ENCODE measurements around the gene LYPD4. TPM values are rescaled to one million over a fixed set of nuclear protein-coding genes. Genes with fewer than 3 reads are reported as not detected.
A peak's percentile ranks its signal among the peaks of the same experiment; 100 is the strongest.

The LYPD4 gene
- total RNA-seq, 2 experiments from 2014 or later = not detected

- intact Hi-C loops (cut with micrococcal nuclease; ENCODE audit: unreplicated experiment) = no loop called here
- Histone ChIP-seq H4K20me1 (ENCODE audit: insufficient read depth, low read length) (no peaks in the 10 kb centered on the region), H2AFZ (ENCODE audit: low read length) (no peak overlapping the region), H3K9me3 (ENCODE audit: low read length) (no peaks in the 10 kb centered on the region), H3K9me2 (ENCODE audit: insufficient read depth, low read length) (no peaks in the 10 kb centered on the region), H3K79me2 (ENCODE audit: insufficient read depth, low read depth, low read length) (no peaks in the 10 kb centered on the region), H3K4me3 (ENCODE audit: low read depth, low read length, poor library complexity, severe bottlenecking) (no peak overlapping the region), H3K4me1 (ENCODE audit: insufficient read depth, low read length, poor library complexity, severe bottlenecking) (peaks cover 37% of the 10 kb centered on the region), H3K4me2 (ENCODE audit: low read length) (no peak overlapping the region), H3K27ac (ENCODE audit: low read depth, low read length, poor library complexity, severe bottlenecking) (no peak overlapping the region), H3K36me3 (ENCODE audit: insufficient read depth, low read length) (no peaks in the 10 kb centered on the region)
- POLR2A ChIA-PET = no interaction called here
- no peak for DNase-seq (ENCODE audit: low spot score)
- CTCF ChIA-PET (ENCODE audit: unreplicated experiment) = no interaction called here
- TF ChIP-seq, protein P1, sequence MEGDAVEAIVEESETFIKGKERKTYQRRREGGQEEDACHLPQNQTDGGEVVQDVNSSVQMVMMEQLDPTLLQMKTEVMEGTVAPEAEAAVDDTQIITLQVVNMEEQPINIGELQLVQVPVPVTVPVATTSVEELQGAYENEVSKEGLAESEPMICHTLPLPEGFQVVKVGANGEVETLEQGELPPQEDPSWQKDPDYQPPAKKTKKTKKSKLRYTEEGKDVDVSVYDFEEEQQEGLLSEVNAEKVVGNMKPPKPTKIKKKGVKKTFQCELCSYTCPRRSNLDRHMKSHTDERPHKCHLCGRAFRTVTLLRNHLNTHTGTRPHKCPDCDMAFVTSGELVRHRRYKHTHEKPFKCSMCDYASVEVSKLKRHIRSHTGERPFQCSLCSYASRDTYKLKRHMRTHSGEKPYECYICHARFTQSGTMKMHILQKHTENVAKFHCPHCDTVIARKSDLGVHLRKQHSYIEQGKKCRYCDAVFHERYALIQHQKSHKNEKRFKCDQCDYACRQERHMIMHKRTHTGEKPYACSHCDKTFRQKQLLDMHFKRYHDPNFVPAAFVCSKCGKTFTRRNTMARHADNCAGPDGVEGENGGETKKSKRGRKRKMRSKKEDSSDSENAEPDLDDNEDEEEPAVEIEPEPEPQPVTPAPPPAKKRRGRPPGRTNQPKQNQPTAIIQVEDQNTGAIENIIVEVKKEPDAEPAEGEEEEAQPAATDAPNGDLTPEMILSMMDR (conservative IDR thresholded peaks at IDR 0.05; ENCODE audit: low read length) = no peak
- TF ChIP-seq EZH2phosphoT487 (IDR thresholded peaks at IDR 0.05; ENCODE audit: borderline replicate concordance, low read depth, low read length) = no peak
- no TSS peak for BruUV-seq (replicated peaks)
Measured at GRCh38 chr19:41808663-41809566, 35.6 kb downstream of the LYPD4 start.

GRCh38 chr19:41807176-41807575 is 37.3 kb downstream of the LYPD4 start:
- CTCF ChIA-PET (ENCODE audit: unreplicated experiment) = no interaction called here
- no peaks in the 10 kb centered on the region for H3K36me3 ChIP-seq (ENCODE audit: insufficient read depth, low read length)
- POLR2A ChIA-PET = no interaction called here
- no peaks in the 10 kb centered on the region for H3K9me2 ChIP-seq (ENCODE audit: insufficient read depth, low read length)
- no peaks in the 10 kb centered on the region for H4K20me1 ChIP-seq (ENCODE audit: insufficient read depth, low read length)
- H3K4me2 ChIP-seq (ENCODE audit: low read length) = no peak overlapping the region
- no peaks in the 10 kb centered on the region; the same call in 1 of the 2 replicates for H3K9me3 ChIP-seq (ENCODE audit: low read length)
- H2AFZ ChIP-seq (ENCODE audit: low read length) = no peak overlapping the region
- no peak overlapping the region for H3K4me3 ChIP-seq (ENCODE audit: low read depth, low read length, poor library complexity, severe bottlenecking)
- DNase-seq (ENCODE audit: low spot score) = no peak
- peaks cover 54% of the 10 kb centered on the region for H3K4me1 ChIP-seq (ENCODE audit: insufficient read depth, low read length, poor library complexity, severe bottlenecking)
- TF ChIP-seq, protein P1 (conservative IDR thresholded peaks at IDR 0.05; ENCODE audit: low read length) = no peak
- TF ChIP-seq EZH2phosphoT487 (IDR thresholded peaks at IDR 0.05; ENCODE audit: borderline replicate concordance, low read depth, low read length) = no peak
- H3K27ac ChIP-seq (ENCODE audit: low read depth, low read length, poor library complexity, severe bottlenecking) = no peak overlapping the region
- H3K79me2 ChIP-seq (ENCODE audit: insufficient read depth, low read depth, low read length) = no peaks in the 10 kb centered on the region
- BruUV-seq (replicated peaks) = no TSS peak
- intact Hi-C loops (cut with micrococcal nuclease; ENCODE audit: unreplicated experiment) = no loop called here

DNA sequence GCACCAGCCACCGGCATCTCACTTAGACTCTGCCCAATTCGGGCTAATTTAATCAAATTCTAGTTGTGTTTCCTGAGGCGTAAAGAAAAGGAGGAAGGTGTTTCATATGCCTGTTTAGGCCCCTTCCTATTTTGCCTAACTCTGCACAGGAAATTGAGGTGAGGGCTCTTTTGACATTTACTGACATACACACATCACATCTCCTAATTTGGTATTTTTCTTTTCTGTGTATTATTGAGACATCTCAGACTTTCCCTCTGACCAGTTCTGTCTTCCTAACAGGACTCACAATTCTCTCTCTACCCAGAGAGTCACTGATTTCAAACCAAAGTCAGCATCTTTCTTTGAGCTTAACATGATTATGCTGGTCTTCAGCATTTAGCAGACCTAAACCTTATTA is 40.1 kb downstream of the LYPD4 start:
- peak overlapping the region; percentile 34 for H3K4me3 ChIP-seq (ENCODE audit: low read depth, low read length, poor library complexity, severe bottlenecking)
- TF ChIP-seq, protein P1 (conservative IDR thresholded peaks at IDR 0.05; ENCODE audit: low read length) = no peak
- no peak for TF ChIP-seq EZH2phosphoT487 (IDR thresholded peaks at IDR 0.05; ENCODE audit: borderline replicate concordance, low read depth, low read length)
- peak overlapping the region; percentile 37 for H2AFZ ChIP-seq (ENCODE audit: low read length)
- no peaks in the 10 kb centered on the region for H3K79me2 ChIP-seq (ENCODE audit: insufficient read depth, low read depth, low read length)
- H3K9me2 ChIP-seq (ENCODE audit: insufficient read depth, low read length) = no peaks in the 10 kb centered on the region
- POLR2A ChIA-PET = interaction anchor here (1.4 to 1.6 kb wide), 2 partner anchors 9 to 13 kb away, joined by 3 to 4 read pairs; no protein-coding TSS in a partner anchor
- no peaks in the 10 kb centered on the region for H4K20me1 ChIP-seq (ENCODE audit: insufficient read depth, low read length)
- H3K4me2 ChIP-seq (ENCODE audit: low read length) = peak overlapping the region; percentile 73
- H3K9me3 ChIP-seq (ENCODE audit: low read length) = peaks cover 10% of the 10 kb centered on the region; the same call in 1 of the 2 replicates
- H3K27ac ChIP-seq (ENCODE audit: low read depth, low read length, poor library complexity, severe bottlenecking) = peak overlapping the region; percentile 86
- peak; percentile 71 for DNase-seq (ENCODE audit: low spot score)
- H3K4me1 ChIP-seq (ENCODE audit: insufficient read depth, low read length, poor library complexity, severe bottlenecking) = peaks cover 51% of the 10 kb centered on the region
- CTCF ChIA-PET (ENCODE audit: unreplicated experiment) = interaction anchor here (1.0 kb wide), 1 partner anchor 11 kb away, joined by 3 read pairs; no protein-coding TSS in a partner anchor
- intact Hi-C loops (cut with micrococcal nuclease; ENCODE audit: unreplicated experiment) = no loop called here
- BruUV-seq (replicated peaks) = no TSS peak
- H3K36me3 ChIP-seq (ENCODE audit: insufficient read depth, low read length) = no peaks in the 10 kb centered on the region

Measured in OCI-LY7 (cell line).